ENCODE results near the gene MRTFB.

The MRTFB gene

DNA sequence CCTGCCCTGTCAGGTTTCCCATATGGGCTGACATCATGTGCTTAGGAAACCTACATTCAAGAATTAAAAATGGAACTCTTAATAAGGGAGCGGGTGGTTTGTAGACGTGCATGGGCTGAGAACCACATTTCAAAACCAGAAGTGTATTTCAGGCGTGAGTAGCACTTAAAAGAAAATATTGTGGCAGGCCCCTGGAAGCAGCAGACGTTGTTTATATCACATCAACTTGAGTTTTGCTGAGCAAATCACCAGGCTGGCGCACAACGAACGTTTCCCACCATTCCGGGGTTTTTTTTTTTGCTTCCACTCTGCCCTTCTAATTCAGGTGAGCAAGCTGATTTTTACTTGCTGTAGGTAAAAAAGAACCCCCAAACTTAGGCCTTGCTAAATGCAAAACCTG, 220.2 kb downstream of the MRTFB start:
- no peak for DNase-seq

DNA sequence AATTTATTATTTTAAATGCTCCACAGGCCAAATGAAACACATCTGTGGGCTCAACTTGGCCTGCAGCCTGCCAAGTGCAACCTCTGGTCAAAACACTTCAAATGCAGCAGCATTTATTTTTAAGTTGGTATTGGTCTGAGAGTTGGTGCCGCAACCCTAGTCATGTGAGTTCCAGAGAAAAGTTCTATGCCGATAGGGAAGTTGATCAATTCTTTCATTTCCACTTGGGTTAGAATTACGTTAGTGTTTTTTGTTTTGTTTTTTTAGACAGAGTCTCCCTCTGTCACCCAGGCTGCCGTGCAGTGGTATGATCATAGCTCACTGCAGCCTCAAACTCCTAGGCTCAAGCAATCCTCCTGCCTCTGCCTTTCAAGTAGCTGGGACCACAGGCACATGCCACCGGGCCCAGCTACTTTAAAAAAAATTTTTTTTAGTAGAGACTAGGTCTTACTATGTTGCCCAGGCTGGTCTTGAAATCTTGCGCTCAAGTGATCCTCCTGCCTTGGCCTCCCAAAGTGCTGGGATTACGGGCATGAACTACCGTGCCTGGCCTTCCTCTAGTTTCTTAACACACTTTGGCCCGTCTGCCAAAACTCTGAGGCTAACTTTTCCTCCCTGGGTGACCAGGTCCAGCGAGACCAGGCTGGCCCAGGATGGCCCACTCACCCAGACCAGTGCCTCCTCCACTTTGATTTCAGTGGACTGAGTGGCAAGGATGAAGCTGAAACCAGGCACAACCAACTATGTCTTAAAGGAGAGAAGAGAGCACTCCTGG, 221.1 kb downstream of the MRTFB start:
- no peak for DNase-seq

GRCh38 chr16:14296663-14297062, 225.5 kb downstream of the MRTFB start:
- no peak for DNase-seq

DNA sequence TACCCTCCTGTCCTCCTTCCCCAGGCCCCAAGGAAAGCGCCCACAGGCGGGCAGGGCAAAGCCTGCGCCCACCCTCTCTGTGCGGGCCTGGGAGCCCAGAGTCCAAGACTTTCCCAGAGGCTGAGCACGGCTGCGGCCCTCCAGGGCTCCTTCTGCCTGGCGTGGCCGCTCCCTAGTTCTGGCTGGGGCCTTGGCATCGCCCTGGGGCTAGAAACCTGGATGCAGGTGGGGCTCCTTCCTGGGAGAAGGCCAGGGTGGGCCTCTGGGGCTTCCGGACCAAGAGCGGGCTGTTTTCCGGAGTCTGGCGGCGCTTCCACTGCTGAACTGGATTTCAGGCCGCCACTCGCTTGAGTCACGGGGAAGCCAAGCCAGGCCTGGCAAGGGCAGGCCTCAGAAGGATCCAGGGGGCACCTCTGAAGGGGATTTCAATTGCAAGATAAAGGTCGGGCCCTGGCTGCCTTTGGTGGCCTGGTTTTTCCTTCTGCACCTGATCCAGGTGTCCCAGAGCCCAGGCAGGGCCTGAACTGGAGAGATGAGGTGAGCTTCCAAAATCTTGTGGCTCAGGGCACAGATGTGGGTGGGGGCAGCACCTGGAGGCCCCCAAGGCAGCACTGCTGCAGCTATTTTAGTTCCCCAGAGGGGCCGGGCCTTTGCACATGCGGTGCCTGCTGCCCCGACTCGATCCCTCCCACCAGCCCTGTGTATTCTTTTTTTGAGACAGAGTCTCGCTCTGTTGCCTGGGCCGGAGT, 227.4 kb downstream of the MRTFB start:
- DNase-seq = no peak

GRCh38 chr16:14300705-14301168, 229.6 kb downstream of the MRTFB start:
- DNase-seq = peak; percentile 68

- no peak for DNase-seq
Measured at GRCh38 chr16:14301169-14302030, 230.3 kb downstream of the MRTFB start.

GRCh38 chr16:14302031-14302398, 230.9 kb downstream of the MRTFB start:
- DNase-seq = peak; percentile 12

- no peak for DNase-seq
Measured at GRCh38 chr16:14302399-14303181, 231.5 kb downstream of the MRTFB start.

DNA sequence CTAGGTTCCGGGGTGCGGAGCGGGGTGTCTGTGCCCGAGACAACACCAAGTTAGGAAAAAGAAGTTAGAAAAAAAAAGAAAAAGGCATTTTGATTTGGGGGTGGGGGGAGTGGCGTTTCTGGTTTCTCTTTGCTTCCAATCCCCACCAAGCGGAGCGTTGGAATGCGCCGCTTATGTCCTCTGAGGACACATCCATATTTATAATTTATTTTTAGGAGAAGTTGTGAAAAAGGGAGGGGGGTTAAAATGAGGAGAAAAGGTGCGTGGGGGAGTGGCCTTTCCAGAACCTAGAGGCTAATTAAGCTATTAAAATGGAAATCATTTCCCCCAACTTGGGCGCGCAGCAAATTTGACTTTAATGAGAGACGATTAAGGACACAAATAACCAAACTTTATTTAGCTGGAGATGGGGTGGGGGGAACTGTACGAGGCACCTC, 232.1 kb downstream of the MRTFB start:
- no peak for DNase-seq

DNA sequence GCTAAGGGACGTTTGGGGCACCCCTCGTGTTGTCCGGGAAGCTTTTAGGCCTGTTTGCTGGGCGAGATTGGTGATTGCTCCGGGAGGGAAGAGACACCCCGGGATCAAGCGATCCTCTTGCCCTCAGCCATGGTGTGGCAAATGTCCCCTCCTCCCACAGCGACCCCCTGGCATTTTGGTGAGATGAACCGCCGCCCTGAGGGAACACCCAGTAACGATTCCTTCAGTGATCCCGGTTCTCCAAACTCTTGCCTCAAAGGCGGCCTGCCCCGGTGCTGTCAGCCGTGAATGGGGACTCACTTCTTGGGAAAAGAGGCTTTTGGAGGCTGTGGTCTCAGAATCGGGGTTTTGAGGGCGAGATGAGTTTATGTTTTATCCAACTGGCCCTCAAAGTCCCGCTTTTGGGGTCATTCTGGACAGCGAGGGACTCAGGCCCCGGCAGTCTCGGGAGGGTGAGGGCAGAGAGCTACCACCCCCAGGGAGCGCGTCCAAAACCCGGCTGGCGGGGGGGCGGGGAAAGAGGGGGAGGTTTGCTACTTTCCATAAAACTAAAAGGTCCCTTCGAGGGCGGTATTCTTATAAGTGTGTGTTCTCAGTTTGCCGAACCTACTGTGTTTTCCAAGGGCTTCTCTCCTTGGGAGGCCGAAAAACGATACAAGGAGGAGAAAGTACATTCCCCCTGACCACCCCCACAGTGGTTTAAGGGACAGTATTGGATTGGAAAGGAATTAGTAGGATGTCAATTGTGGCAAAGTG, 232.7 kb downstream of the MRTFB start:
- no peak for DNase-seq

GRCh38 chr16:14304891-14305460, 233.9 kb downstream of the MRTFB start:
- no peak for DNase-seq

DNA sequence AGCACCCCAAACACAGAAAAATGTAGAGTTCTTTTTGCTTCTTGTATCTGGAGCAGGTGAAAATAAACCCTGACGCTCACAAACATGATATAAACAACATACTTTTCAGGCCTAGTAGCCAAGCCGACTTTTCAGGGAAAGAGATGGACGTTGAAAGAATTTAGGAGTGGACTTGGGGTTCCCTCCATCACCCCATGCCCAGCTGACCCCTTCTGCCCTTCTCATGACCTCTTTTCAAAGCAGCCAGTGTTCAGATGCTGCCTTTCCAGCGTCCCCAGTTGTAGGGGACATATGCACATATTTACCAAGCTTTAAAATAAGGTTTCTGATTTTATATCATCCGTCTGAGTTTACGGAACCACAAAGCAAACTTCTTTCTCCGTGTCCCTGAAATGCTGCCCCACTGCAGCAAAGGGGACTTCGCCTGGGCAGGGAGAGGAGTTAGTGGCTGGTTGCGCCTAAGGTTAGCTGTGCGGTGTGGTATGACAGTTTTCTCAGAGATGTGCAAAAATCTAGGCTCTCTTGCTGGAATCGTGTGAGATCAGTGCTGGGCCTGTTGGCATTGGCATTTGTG, 235.5 kb downstream of the MRTFB start:
- no peak for DNase-seq

GRCh38 chr16:14307059-14307526, 236.0 kb downstream of the MRTFB start:
- DNase-seq = no peak

DNA sequence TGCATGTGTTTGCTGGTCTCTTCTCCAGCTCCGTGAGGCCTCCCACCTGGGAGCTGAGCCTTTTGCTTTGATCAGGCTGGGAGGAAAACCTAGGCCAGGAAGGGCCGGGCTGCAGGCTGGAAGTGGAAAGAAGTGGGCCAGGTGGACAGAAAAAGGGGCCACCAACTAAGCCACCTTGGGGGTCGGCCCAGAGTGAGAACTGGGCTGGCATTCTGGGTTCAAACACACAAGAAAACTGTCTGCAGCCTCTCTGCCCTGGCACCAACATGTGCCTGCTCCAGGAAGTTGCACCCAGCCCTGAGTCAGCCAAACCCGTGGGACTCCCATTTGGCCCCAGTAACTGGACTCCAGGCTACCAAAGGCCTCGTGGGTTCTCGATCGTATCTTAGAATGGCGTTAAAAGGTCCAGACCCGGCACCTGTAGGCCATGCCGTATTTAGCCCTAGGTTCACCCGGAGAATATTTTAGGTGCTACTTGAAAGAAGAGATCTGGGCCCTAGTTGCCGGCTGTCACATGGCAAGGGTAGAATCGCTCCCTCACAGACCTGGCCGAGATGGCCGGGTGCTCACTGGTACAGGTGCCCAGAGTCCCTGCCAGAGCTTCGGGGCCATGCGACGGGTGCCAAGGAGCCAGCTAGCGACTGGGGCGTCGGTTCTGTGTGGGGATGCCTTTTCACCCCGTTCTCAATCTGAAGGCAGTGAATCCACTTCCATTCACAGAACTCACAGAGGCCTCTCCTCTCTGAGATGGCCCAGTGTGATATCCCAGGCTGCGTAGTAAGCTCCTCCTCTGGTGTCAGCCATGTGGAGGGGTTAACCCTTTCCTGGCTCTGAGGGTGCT, 236.6 kb downstream of the MRTFB start:
- DNase-seq = no peak

DNA sequence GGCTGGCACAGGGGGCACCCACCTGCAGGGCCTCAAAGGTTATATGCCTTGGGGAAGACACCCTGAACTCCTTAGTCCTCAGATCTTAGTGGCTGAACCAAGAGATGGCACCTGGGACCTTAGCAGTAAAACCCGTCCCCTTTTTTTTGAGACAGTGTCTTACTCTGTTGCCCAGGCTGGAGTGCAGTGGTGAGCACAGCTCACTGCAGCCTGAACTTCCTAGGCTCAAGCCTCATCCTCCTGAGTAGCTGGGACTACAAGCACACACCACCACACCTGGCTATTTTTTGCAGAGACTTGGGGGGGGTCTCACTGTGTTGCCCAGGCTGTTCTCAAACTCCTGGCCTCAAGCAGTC, 237.2 kb downstream of the MRTFB start:
- DNase-seq = no peak

- DNase-seq = no peak
Measured at GRCh38 chr16:14309001-14309886, 238.1 kb downstream of the MRTFB start.

DNA sequence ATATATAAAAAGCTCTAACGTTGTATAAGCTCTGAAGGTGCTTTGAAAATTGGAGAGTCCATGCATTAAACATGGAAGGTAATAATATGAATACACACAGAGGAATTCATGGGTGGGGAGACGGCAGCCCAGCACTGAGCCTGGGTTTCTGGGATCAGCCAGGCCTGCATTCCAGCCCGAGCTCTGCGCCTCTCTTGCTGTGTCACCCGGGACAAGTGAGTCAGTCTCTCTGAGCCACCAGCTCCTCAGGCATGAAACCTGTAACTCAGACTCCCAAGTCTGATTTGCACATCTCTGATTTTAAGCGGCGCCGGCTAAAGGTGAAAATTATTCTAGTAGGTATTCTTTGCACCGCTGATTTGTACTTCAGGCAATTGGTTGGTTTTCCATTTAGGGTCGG, 238.8 kb downstream of the MRTFB start:
- no peak for DNase-seq

DNA sequence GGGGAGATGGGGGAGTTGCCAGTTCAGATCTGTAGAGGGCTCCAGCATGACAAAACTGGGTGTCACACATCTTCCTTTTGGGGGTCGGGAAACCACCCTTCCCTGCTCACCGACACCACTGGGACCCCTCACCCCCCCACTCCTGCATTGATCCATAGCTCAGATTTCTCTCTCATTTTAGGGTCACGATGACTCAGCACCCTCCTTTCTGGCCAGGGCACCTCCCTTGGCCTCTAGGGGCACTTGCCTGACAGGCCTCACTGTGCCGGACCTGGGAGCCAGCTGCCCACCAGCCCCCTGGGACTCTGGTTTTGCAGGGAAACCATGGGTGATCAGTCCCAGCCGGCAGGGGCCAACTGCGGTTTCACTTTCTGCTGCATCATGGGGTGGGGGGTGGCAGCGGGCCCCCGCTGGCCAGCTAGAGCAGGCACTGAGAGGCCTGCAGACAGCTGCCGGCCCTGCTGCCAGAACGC, 239.4 kb downstream of the MRTFB start:
- DNase-seq = no peak

GRCh38 chr16:14314116-14314515, 243.0 kb downstream of the MRTFB start:
- no peak for DNase-seq

Measured in DMS79 treated with DMSO at 0.1 percent for 48 hours (cell line).